Activated T-cell treated with anti-CD3 and anti-CD28 coated beads, Interleukin-2, amount 50 U/mL, for 72 hours (primary cell): Measurements from ENCODE around the gene DGAT2L6. TPM values are rescaled to one million over a fixed set of nuclear protein-coding genes. Genes with fewer than 3 reads are reported as not detected.

Experiments used
- ATAC-seq, 2 donors: fragments of 150-1000 bp; cut with Tn5 transposase; replicated peaks in 1 of 2; 2 replicates each; pipeline ENCODE4 v1.10.0; 2021; ENCODE audit warnings: moderate library complexity in 2 of 2, mild to moderate bottlenecking in 1 of 2
- DNase-seq, 2 donors: peaks; one replicate each; pipeline ENCODE4 v3.0.0; 2021 to 2022; ENCODE audit warnings: mixed read lengths in 1 of 2
- H3K27ac Mint-ChIP-seq: one replicate; pipeline ENCODE4 v1.8.0; 2022; ENCODE audit warnings: mild to moderate bottlenecking, moderate library complexity, mixed read lengths
- H3K27me3 Mint-ChIP-seq: one replicate; pipeline ENCODE4 v1.8.0; 2022; ENCODE audit warnings: low read depth, mixed read lengths
- H3K36me3 Mint-ChIP-seq, 2 donors: one replicate each; pipeline ENCODE4 v1.8.0; 2022; ENCODE audit warnings: mixed read lengths in 2 of 2, mild to moderate bottlenecking in 1 of 2; ENCODE audit not compliant: insufficient read depth in 2 of 2
- H3K4me1 Mint-ChIP-seq: one replicate; pipeline ENCODE4 v1.8.0; 2022; ENCODE audit warnings: low read depth, mixed read lengths
- H3K4me3 Mint-ChIP-seq, 2 donors: one replicate each; pipeline ENCODE4 v1.8.0; 2022; ENCODE audit warnings: mild to moderate bottlenecking in 2 of 2, mixed read lengths in 2 of 2, moderate library complexity in 2 of 2
- H3K9me3 Mint-ChIP-seq, 2 donors: one replicate each; pipeline ENCODE4 v1.8.0; 2022; ENCODE audit warnings: mixed read lengths in 2 of 2
- total RNA-seq, 2 donors: library from RNA; stranded (reverse); gene quantifications; one replicate each; pipeline ENCODE4 v1.2.3, GENCODE V29; 2022

DGAT2L6 gene, protein sequence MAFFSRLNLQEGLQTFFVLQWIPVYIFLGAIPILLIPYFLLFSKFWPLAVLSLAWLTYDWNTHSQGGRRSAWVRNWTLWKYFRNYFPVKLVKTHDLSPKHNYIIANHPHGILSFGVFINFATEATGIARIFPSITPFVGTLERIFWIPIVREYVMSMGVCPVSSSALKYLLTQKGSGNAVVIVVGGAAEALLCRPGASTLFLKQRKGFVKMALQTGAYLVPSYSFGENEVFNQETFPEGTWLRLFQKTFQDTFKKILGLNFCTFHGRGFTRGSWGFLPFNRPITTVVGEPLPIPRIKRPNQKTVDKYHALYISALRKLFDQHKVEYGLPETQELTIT
- not detected for total RNA-seq

DNA sequence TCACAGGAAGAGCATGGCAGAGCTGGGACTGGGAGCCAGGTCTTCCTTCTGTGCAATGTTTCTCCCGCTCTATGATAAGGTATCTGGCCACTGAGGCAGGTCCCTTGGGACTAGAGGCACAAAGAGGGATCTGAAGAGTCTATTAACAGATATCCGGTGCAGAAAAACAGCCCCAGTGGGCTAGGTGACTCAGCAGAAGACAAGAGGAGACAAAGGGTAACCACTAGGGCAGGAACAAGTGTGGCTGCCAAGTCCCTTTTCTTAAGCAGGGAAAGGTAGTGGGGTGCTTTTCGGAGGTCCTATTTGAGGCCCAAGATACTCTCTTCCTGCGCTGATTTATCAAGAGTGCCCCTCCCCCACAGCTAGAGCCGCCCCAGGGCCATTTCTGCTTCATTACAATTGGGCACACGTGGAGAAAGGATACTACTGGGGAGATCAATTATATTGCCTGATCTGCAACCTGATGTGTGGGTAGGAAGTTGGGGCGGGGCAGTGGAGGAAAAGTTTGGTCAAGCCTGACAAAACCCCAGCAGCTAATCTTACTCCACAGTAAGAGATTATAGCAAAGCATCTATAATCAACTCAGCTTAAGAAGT, at the start of gene DGAT2L6:
DGAT2L6 (plus strand) TSS at position 546 of the 596 bp plus-strand sequence. CDS start 100 bp downstream, outside the sequence.
- no peak within 1 kb of the TSS for H3K4me3 Mint-ChIP-seq
- no peak within 1 kb of the TSS for H3K27ac Mint-ChIP-seq
- no peaks in the 10 kb centered on the region for H3K36me3 Mint-ChIP-seq
- H3K4me1 Mint-ChIP-seq, result peaks cover 16% of the 10 kb centered on the region
- no peak for DNase-seq
- peaks cover 51% of the 10 kb centered on the region for H3K27me3 Mint-ChIP-seq
- ATAC-seq, result no peak
- no peaks in the 10 kb centered on the region for H3K9me3 Mint-ChIP-seq

DNA sequence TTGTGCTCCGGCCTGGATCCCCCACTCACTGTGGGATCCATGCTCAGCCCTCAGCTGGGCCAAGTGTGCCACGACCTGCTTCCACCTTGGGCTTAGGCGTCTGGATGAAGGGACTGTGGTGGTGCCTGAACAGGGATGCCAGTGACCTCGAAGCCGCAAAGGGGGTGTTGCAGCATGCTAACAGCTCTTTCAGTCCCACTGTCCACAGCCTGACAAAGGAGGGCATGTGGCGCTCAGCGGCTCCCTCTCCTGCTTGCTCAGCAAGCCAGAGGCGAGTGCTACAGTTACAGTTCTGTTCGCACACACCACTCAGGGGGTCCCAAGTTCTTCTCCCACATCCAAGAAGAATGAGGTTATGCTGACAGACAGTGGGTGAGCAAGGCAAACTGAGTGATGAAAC, 49.2 kb upstream of the DGAT2L6 start:
- H3K4me3 Mint-ChIP-seq, result no peak overlapping the region
- no peak for ATAC-seq
- no peak for DNase-seq
- H3K36me3 Mint-ChIP-seq, result no peaks in the 10 kb centered on the region
- H3K4me1 Mint-ChIP-seq, result no peaks in the 10 kb centered on the region
- H3K9me3 Mint-ChIP-seq, result no peaks in the 10 kb centered on the region
- no peak overlapping the region for H3K27ac Mint-ChIP-seq
- H3K27me3 Mint-ChIP-seq, result no peaks in the 10 kb centered on the region

DNA sequence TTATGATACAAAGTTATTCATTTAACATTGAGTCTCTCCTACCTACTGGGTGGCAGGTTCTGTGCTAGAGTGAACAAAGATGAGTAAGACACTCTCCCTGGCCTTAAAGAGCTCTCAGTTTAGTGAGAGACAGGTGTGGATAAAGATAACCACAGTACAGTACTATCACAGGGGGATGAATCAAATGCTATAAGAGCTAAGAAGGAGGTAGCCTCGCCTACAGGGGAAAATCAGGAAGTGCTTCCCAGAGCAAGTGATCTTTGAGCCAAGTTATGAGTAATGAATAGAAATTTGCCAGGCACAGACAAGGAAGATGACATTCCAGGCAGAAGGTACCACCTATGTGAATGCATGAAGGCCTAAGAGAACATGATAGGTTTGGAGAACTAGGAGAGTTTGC, 47.5 kb upstream of the DGAT2L6 start:
- Mint-ChIP-seq H3K36me3 (peaks cover 2 to 5% of the 10 kb centered on the region in 2 donors), H3K9me3 (no peaks in the 10 kb centered on the region), H3K4me3 (no peak overlapping the region), H3K27ac (no peak overlapping the region), H3K27me3 (no peaks in the 10 kb centered on the region), H3K4me1 (no peaks in the 10 kb centered on the region)
- DNase-seq (no peak), ATAC-seq (no peak)

DNA sequence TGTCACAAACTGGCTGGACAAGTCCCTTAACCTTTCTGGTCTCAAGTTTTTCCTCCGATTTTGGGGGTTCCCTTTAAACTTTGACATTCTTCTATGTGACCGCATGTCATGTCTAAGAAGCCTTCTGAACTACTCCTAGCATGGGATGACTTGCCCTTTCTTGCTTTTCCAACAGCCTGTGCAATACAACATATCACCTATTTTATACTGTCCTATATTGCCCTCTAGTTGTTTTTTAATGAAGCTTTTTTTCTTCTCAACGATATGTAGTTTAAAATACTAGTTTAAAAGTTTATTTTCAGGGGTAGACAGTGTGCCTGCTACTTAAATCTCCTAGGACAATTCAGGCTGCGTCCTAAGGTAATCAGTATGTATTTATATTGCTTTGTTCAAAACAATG, 45.1 kb upstream of the DGAT2L6 start:
- H3K9me3 Mint-ChIP-seq, result no peaks in the 10 kb centered on the region
- DNase-seq, result no peak
- H3K27me3 Mint-ChIP-seq, result peaks cover 8% of the 10 kb centered on the region
- H3K36me3 Mint-ChIP-seq, result peaks cover 4 to 9% of the 10 kb centered on the region in 2 donors
- peaks cover 9% of the 10 kb centered on the region for H3K4me1 Mint-ChIP-seq
- peak overlapping the region in 1 of 2 donors; percentile 45 for H3K4me3 Mint-ChIP-seq
- H3K27ac Mint-ChIP-seq, result no peak overlapping the region
- ATAC-seq, result no peak

DNA sequence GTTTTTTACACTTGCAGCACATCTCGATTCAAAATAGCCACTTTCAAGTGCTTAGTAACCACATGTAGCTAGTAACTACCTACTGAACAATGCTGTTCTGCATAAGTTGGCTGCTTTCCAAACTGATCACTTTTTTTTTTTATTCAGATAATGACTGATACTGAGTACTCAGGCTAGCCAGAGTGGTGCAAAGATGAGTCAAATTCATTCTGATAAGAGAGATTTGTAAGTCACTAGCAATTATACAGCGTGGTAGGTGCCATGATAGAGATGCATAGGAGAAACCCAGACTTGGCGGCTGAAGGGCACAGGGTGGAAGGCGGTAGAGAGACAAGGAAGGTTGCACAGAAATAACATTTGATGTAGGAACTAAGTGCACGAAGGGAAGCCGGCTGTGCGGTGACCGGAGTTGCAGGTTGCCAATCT, 44.4 kb upstream of the DGAT2L6 start:
- Mint-ChIP-seq H3K4me1 (peaks cover 9% of the 10 kb centered on the region), H3K27ac (peak overlapping the region; percentile 99), H3K9me3 (no peaks in the 10 kb centered on the region), H3K27me3 (peaks cover 8% of the 10 kb centered on the region), H3K36me3 (peaks cover 4 to 11% of the 10 kb centered on the region in 2 donors), H3K4me3 (peak overlapping the region; percentile 90 to 98)
- peak; percentile 84 to 85 for ATAC-seq
- DNase-seq, result peak in 1 of 2 donors; percentile 54

DNA sequence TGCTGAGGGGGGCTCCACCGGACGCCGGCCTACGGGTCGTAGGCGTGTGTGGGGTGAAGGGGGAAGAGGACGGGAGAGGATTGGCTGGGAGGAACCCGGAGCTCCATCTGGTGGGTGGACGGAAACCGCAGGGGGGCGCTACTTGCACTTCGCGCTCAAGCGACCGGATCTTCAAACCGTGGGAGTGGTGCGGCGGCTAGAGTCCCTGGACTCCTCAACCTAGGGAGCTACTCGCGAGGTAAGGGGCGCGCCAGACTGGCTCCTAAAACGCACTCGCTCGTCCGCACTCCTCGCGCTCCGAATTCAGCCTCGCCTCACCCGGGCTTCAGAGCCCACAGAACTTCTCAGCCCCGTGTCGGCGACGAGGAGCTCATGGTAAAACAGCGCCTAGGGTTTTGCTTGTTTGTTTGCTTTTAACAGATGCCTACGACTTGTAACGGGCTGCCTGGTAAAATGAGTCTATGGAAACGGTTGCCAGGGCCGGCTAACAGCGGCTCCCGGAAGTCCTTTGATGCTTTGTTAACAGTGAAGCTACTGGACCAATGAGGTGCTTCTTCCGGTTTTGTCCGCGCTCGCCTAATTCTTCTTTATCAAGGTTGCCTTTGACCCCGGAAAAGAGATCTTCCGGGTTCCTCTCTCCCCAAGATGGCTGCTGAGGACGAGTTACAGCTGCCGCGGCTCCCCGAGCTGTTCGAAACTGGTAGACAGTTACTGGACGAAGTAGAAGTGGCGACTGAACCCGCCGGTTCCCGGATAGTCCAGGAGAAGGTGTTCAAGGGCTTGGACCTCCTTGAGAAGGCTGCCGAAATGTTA, 43.8 kb upstream of the DGAT2L6 start, which contains the start of gene IGBP1:
IGBP1 (plus strand) TSS at position 145 of the 813 bp plus-strand sequence; CDS start at position 646, 501 bp downstream.
- Mint-ChIP-seq H3K36me3 (peaks cover 4 to 11% of the 10 kb centered on the region in 2 donors), H3K27me3 (peaks cover 8% of the 10 kb centered on the region), H3K9me3 (no peaks in the 10 kb centered on the region), H3K4me3 (peak within 1 kb of the TSS; percentile 90 to 98), H3K4me1 (peaks cover 9% of the 10 kb centered on the region), H3K27ac (peak within 1 kb of the TSS; percentile 99)
- DNase-seq, result peak; percentile 69 to 78
- ATAC-seq, result peak; percentile 81 to 83

DNA sequence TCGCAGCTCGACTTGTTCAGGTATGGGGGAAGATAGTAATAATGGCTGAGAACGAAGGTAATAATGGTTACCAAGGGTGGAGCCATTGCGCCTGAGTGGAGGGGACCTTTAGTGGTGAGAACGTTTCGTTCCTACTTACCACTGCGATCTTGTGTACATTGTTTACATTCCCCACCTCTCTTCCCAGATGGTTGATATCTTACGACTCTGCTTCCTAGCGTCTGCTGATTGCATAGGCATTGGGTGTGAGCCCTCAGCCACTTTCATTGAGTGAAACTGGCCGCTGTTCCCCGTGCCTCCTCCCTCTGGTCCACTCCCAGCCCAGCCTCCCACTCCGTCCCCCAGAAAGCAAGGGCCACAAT, 43.2 kb upstream of the DGAT2L6 start:
- H3K27ac Mint-ChIP-seq, result peak overlapping the region; percentile 99
- H3K36me3 Mint-ChIP-seq, result peaks cover 4 to 11% of the 10 kb centered on the region in 2 donors
- H3K27me3 Mint-ChIP-seq, result peaks cover 8% of the 10 kb centered on the region
- peak overlapping the region; percentile 90 to 98 for H3K4me3 Mint-ChIP-seq
- no peaks in the 10 kb centered on the region for H3K9me3 Mint-ChIP-seq
- ATAC-seq, result no peak
- peaks cover 9% of the 10 kb centered on the region for H3K4me1 Mint-ChIP-seq
- DNase-seq, result no peak

DNA sequence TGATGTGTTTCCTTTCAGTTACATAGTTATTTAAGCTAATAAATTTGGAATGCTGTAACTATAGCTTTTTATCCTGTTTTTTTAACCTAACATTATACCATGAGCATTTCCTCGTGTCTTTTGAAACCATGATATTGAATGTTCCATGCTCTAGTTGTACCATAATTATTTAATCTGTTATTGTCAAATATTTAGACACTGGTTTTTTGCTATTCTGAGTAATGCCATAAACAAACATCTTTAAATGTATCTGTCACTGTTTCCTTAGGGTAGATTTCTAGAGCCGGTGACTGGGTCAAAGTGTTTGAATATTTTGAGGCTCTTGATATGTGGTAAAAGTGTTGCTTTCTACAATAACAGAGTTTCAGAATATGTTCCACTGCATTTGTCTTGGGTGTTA, 38.7 kb upstream of the DGAT2L6 start:
- H3K36me3 Mint-ChIP-seq, result peaks cover 9 to 14% of the 10 kb centered on the region in 2 donors
- ATAC-seq (no peak), DNase-seq (no peak)
- peaks cover 13% of the 10 kb centered on the region for H3K27me3 Mint-ChIP-seq
- H3K4me3 Mint-ChIP-seq, result no peak overlapping the region
- no peaks in the 10 kb centered on the region for H3K9me3 Mint-ChIP-seq
- H3K4me1 Mint-ChIP-seq, result peaks cover 9% of the 10 kb centered on the region
- H3K27ac Mint-ChIP-seq, result no peak overlapping the region

DNA sequence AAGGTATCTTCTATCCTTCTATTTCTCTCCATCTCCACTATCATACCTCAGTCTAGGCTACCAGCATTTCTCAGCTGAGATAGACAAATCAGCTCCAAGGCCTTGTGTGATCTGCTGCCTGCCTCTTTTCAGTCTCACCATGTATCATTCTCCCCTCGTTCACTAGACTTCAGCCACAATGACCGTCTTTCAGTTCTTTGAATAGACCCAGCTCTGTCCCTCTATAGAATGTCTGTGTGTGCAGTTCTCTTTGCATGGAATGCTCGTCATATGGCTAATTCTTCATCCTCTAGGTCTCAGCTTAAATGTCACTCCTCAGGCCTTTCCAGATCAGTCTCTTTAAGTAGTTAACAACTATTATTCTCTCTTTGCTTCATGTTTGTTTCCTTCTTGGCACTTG, 37.5 kb upstream of the DGAT2L6 start:
- H3K9me3 Mint-ChIP-seq, result no peaks in the 10 kb centered on the region
- peaks cover 7 to 10% of the 10 kb centered on the region in 2 donors for H3K36me3 Mint-ChIP-seq
- no peak for DNase-seq
- H3K27ac Mint-ChIP-seq, result no peak overlapping the region
- ATAC-seq, result no peak
- H3K27me3 Mint-ChIP-seq, result peaks cover 13% of the 10 kb centered on the region
- H3K4me3 Mint-ChIP-seq, result no peak overlapping the region
- peaks cover 9% of the 10 kb centered on the region for H3K4me1 Mint-ChIP-seq

DNA sequence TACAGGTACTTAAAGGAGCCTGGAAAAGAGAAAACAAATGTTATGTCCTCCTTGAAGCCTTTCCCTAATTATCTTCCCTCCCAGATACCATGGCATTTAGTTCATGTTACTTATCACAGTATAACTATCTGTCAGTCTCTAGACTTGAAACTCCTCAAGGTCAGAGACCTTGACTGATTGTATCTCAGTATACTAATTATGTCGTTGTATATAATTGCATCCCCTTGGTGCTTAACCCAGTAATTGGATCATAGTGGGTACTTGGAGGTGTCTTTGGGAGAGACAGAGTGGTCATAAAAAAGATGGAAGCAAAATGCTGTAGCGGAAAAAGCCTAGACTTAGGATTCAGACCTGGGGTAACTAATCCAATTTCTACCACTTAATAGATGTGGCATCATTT, 35.9 kb upstream of the DGAT2L6 start:
- Mint-ChIP-seq H3K27ac (no peak overlapping the region), H3K9me3 (no peaks in the 10 kb centered on the region), H3K36me3 (peaks cover 5 to 7% of the 10 kb centered on the region in 2 donors), H3K4me1 (no peaks in the 10 kb centered on the region), H3K4me3 (no peak overlapping the region), H3K27me3 (peaks cover 5% of the 10 kb centered on the region)
- DNase-seq, result no peak
- ATAC-seq, result no peak

DNA sequence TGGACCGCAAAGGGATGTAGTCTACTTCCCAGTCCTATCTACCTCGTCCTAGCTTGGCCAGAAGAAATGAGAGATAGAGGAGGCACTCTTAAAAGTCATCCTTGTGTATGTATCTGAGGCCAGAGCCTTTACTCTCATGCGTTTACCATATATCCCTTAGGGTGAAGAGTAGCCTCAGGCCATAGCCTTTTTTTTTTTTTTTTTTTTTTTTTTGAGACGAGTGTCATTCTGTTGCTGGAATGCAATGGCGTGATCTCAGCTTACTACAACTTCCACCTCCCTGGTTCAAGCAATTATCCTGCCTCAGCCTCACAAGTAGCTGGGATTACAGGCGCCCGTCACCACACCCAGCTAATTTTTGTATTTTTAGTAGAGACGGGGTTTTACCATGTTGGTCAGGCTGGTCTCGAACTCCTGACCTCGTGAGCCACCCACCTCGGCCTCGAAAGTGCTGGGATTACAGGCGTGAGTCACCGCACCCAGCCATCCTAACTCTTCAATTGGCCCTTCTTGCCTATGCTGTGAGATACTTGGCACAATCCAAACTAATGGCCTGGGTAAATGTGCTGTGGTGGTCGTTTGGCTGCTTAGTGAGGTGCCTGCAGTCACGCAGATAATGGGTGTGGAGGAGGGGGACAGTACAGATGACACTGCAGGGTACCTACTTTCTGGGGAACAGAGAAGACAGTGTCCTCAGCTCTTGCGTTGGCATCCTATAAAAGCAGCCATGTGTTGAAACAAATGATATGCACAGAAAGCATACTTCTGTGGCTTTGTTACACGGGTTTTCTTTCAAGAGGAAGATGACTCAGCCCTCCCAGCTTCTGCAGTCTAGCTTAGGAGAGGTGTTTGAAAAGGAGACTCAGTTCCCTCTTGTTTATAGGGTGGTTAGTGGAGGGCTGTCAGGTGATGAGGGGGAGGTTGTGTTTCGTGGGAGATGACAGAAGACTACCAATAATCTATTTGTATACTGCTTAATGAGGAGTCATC, 10.4 kb upstream of the DGAT2L6 start:
- DNase-seq, result no peak
- peak in 1 of 2 donors; percentile 22 for ATAC-seq
- H3K27me3 Mint-ChIP-seq, result peaks cover 21% of the 10 kb centered on the region
- H3K36me3 Mint-ChIP-seq, result peaks cover 1 to 2% of the 10 kb centered on the region in 2 donors
- H3K4me3 Mint-ChIP-seq, result no peak overlapping the region
- H3K4me1 Mint-ChIP-seq, result peaks cover 7% of the 10 kb centered on the region
- peak overlapping the region; percentile 24 for H3K27ac Mint-ChIP-seq
- no peaks in the 10 kb centered on the region for H3K9me3 Mint-ChIP-seq
